Endothelial cell of umbilical vein (primary cell): ENCODE measurements around the gene ITPRID1.

ENCODE experiments used
- CTCF ChIP-seq, 2 donors: IDR thresholded peaks; 1 replicate in 1 of 2; 2 replicates in 1 of 2; pipeline ENCODE4 v1.5.1; 2011; ENCODE audit warnings: low read length in 2 of 2, mild to moderate bottlenecking in 2 of 2, moderate library complexity in 2 of 2, control low read depth in 1 of 2, inconsistent platforms in 1 of 2, low read depth in 1 of 2; ENCODE audit not compliant: insufficient read depth in 1 of 2; ENCODE audit errors: extremely low read depth in 1 of 2
- POLR2A ChIP-seq: IDR thresholded peaks from 2 replicates; pipeline ENCODE4 v1.6.1; 2012; ENCODE audit warnings: low read depth, mild to moderate bottlenecking, control low read depth, low read length
- POLR2AphosphoS5 ChIP-seq: IDR thresholded peaks from 2 replicates; pipeline ENCODE4 v1.6.1; 2012; ENCODE audit warnings: low read depth, mild to moderate bottlenecking, control low read depth, low read length, moderate library complexity; ENCODE audit not compliant: insufficient read depth

- TF ChIP-seq CTCF (IDR thresholded peaks at IDR 0.05; ENCODE audit: extremely low read depth in 1 of 2, insufficient read depth in 1 of 2, low read depth in 1 of 2, low read length in 2 of 2) (no peak), POLR2AphosphoS5 (no peak), POLR2A (no peak)
Measured at GRCh38 chr7:31517513-31517912, 3.6 kb downstream of the ITPRID1 start.
